Mononuclear cell (primary cell): ENCODE data around the gene SPON2. TPM values are rescaled to one million over a fixed set of nuclear protein-coding genes. Genes with fewer than 3 reads are reported as not detected.
"Not testable (repeated sequence)": the region's sequence is repeated elsewhere in the genome, so short reads cannot be mapped to it uniquely, and the experiment has no call there.

Source experiments
- H3K27me3 ChIP-seq: 2 replicates; pipeline ENCODE4 v1.6.0; 2011; ENCODE audit warnings: low read length, control low read depth; ENCODE audit not compliant: insufficient read depth
- H3K4me1 ChIP-seq: 2 replicates; pipeline ENCODE4 v1.5.1; 2011; ENCODE audit warnings: mild to moderate bottlenecking, low read length, control low read depth; ENCODE audit not compliant: insufficient read depth
- H3K4me3 ChIP-seq: 2 replicates; pipeline ENCODE4 v1.5.1; 2011; ENCODE audit warnings: mild to moderate bottlenecking, low read length, moderate library complexity
- H3K9me3 ChIP-seq: 2 replicates; pipeline ENCODE4 v1.5.1; 2011; ENCODE audit warnings: low read depth, mild to moderate bottlenecking, control low read depth, low read length
- total RNA-seq: library from RNA; depleted of rRNA; stranded (reverse); fragments of >200 nt; gene quantifications from one replicate; pipeline ENCODE4 v1.2.3, GENCODE V29; 2012

SPON2 gene
- total RNA-seq, 1 donor = 25.5 TPM

DNA sequence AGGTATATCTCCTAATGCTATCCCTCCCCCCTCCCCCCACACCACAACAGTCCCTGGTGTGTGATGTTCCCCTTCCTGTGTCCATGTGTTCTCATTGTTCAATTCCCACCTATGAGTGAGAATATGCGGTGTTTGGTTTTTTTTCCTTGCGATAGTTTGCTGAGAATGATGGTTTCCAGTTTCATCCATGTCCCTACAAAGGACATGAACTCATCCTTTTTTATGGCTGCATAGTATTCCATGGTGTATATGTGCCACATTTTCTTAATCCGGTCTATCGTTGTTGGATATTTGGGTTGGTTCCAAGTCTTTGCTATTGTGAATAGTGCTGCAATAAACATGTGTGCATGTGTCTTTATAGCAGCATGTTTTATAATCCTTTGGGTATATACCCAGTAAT is 46.9 kb downstream of the SPON2 start:
- peaks cover 15% of the 10 kb centered on the region for H3K27me3 ChIP-seq
- H3K4me1 ChIP-seq, H3K4me3 ChIP-seq, H3K9me3 ChIP-seq: not testable (repeated sequence)

DNA sequence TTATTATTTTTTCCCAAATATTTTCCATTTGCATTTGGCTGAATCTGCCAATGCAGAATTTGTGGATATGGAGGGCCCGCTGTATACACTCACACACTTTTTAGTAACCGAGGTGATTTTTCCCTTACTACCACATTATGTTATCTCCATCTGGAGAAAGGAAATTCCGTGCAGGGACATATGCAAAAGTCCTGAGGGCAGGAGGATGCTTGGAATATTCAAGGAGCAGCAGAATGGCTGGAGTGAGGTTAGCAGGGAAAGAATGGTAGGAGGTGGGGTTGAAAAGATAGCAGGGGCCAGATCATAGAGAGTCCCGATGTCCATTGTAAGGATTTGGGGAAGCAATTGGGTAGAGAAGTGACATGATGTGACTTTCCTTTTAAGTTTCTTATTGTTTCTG is 47.6 kb downstream of the SPON2 start:
- H3K9me3 ChIP-seq = no peaks in the 10 kb centered on the region
- H3K27me3 ChIP-seq = peaks cover 15% of the 10 kb centered on the region
- no peak overlapping the region for H3K4me3 ChIP-seq
- no peaks in the 10 kb centered on the region for H3K4me1 ChIP-seq

DNA sequence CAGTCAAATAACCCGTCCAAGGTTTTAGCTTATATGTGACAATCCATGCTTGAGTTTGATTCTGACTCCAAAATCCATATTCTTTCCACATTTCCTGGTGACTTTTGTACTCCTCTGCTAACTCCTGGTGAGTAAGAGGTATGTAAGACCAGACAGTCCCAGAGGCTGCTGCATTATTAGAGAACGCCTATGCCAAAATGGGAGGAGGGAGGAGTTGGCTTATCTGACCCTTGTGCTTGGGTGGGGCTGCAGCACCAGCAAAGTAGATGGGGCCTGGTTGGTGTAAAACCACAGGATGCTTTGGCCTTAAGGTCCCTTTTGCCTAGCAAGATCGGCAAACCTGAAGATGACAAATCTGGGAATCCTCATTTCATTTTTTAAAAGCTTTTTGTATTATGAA is 49.9 kb downstream of the SPON2 start:
- Histone ChIP-seq H3K27me3 (peaks cover 20% of the 10 kb centered on the region), H3K4me1 (no peaks in the 10 kb centered on the region), H3K4me3 (no peak overlapping the region), H3K9me3 (no peaks in the 10 kb centered on the region)

Other genes with a start within 250 kb of the SPON2 start
- 62.2 TPM for gene GAK, start 240.3 kb downstream of the SPON2 start, total RNA-seq
- gene TMEM175, start 240.1 kb downstream of the SPON2 start, total RNA-seq = 15.4 TPM
- 10.8 TPM for gene DGKQ, start 199.0 kb downstream of the SPON2 start, total RNA-seq
- 8.5 TPM for gene IDUA, start 185.5 kb downstream of the SPON2 start, total RNA-seq
- gene SLC26A1, start 179.2 kb downstream of the SPON2 start, total RNA-seq = 0.10 TPM
- 5.8 TPM for gene FGFRL1, start 161.0 kb downstream of the SPON2 start, total RNA-seq
- gene RNF212, start 59.0 kb downstream of the SPON2 start, total RNA-seq = 3.1 TPM
- gene CTBP1, start 76.5 kb upstream of the SPON2 start, total RNA-seq = 125 TPM
- 33.8 TPM for gene MAEA, start 117.3 kb upstream of the SPON2 start, total RNA-seq
- 16.0 TPM for gene UVSSA, start 174.6 kb upstream of the SPON2 start, total RNA-seq
- not detected for gene NKX1-1, start 233.9 kb upstream of the SPON2 start, total RNA-seq